ENCODE measurements around the gene MCEE.
"Not testable (repeated sequence)": the region's sequence is repeated elsewhere in the genome, so short reads cannot be mapped to it uniquely, and the experiment has no call there.

MCEE gene

DNA sequence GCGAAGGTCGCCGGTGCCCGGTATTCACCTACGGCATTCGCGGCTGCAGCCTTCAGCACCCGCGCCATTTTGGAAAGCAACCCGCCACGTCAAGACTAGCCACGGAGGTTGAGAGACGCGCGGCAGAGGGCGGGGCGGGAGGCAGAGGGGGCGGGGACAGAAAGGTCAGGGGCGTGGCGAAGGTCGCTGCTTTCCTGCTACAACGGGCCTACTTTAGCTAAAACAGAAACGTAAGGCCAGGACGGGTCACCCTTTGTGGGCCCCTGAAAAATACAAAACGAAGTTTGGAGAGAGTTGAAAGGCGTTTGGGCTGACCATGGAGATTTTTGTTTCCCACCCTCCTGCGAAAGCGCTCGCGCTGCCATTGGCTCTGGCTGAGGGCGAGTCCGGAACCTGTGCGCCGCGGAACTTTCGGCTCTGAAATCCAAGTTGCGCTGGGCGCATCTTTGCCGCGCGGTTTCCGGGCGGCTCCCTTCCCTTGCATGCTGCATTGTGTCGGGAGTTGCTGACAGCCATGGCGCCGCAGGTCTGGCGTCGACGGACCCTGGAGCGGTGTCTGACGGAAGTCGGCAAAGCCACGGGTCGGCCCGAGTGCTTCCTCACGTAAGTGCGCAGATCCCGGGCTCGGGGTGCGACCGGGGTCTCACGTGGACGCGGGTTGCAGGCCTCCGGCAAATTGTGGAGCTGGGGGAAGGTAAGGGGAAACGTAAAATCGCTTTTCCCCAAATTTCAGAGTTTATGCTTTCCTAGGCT, at the start of gene MCEE, which contains the start of gene MPHOSPH10:
TSS of gene MCEE (minus strand) at position 78 of the 753 bp plus-strand sequence. CDS start at position 68, 10 bp downstream.
TSS of gene MPHOSPH10 (plus strand) at position 483 of the 753 bp plus-strand sequence. CDS start at position 515, 32 bp downstream.
- peak; percentile 78 for DNase-seq (ENCODE audit: low read depth)

DNA sequence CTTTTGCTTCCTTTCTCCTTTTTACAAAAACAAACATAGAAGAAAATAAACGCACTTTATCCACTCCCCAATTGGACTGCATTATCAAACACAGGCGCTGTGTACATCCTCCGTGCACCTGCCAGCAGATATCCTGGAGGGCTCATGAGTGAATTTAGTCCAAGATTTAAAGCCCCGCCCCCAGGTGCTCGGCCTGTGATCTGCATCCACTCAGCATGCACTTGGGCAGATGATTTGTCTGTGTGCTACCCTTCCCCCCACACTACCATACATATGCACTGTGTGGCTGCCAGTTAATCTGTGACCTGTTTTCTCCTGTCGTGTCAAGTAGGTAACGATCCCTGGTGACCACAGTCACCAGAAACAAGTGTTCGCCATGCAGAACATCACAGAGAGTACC, 48.8 kb upstream of the MCEE start:
- not testable (repeated sequence) for DNase-seq (ENCODE audit: low read depth)

DNA sequence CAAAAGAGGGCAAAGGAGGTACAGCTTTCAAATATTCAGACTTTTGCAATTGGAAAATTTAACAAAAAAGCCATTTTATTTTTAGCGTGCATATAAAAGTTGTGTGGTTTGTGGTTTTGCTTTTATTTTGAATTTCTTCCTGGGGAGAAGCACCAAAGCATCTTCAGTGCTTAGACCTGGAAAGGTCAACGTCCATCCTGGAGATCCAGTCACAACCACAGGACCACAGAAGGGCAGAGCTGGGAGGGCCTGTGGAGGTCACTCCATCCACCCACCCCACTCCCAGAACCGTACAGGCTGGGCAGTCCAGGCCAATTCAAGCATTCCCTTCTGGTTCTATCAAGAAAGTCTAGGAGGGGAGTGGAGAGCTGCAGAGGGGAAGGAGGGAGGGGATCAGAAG, 44.2 kb upstream of the MCEE start:
- no peak for DNase-seq (ENCODE audit: low read depth)

DNA sequence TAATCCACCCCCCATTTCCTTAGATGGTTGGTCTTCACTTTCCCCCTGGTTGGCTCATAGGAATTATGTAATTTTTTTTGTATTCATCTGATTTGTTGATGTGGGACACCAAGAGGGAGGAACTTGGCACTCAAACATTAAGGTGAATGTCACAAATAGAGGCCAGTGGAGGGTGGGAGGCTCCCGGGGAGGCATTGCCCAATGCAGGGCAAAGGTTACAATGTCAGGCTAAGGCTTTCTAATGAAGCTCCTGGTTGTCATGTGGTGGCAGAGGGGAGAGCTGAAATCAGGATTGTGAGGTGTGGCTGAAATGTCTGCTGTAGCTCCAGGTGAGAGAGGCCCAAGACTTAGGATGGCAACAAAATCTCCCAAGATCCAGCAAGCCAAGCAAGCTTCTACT, 43.1 kb upstream of the MCEE start:
- no peak for DNase-seq (ENCODE audit: low read depth)

DNA sequence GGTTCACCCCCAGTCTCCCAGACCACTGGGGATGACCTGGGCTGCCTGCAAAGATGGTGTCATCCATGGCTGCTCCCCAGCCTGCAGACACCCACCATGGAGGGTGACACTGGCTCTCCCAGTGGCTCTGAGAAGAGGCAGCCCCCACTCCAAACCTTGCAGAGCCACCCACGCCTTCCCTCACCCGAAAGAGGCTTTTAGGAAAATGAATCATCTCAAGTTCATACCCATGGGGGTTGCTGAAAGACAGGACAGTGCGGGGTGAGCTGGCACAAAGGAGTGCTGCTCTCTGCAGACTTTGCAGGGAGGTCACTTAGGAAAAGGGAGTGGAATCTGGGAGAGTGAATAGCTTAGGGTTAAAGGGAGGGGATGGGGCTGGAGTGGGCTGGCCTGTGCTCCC, 36.8 kb upstream of the MCEE start:
- no peak for DNase-seq (ENCODE audit: low read depth)

DNA sequence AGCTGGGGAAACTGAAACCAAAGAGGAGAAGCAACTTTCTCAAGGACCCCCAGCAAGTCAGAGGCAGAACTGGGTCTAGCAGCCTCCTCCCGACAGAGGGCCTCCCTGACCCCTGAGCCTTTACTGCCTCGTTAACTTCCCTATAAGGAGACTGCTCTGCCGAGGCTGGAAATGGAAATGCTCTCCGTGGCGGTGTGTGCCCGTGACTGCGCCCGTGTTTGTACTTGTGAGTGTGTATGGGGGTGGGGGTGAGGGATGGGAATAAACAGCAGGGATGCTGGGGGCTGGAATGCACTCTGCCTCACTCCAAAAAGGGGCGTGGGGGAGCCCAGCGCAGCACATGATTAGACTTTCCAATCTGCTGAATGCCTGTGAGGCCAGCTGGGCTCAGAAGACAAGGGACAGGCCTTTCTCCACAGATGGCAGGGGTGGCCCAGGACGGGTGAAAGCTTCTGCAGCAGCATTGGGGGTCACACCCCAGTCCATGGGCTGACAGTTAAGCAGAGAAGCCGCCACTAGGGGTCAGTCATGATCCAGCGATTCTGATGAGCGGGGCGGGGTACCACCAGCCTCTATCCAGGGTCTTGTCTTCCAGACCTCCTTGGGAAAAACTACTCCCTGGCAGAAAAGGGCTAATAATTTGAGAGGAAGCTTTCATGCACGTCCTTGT, 27.2 kb upstream of the MCEE start:
- DNase-seq (ENCODE audit: low read depth): no peak

DNA sequence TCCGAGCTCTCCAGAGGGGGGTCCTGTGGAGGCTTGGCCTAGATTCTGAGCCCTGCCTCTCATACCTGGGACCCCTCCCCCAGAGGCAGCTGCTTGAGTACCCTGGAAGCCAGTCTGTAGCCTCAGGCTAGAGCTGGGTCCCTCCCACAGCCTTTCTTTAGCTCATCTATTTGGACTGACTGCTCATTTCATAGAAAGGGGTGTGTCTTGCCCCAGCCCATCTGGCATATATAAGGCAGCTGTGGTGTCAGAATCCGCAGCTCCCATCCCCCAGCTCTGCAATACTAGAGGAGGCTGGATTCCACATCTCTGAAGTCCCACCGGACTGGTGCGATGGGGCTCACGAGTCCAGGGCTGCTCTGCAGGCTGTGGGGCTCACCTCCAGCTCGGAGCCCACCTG, 26.5 kb upstream of the MCEE start:
- DNase-seq (ENCODE audit: low read depth): no peak

DNA sequence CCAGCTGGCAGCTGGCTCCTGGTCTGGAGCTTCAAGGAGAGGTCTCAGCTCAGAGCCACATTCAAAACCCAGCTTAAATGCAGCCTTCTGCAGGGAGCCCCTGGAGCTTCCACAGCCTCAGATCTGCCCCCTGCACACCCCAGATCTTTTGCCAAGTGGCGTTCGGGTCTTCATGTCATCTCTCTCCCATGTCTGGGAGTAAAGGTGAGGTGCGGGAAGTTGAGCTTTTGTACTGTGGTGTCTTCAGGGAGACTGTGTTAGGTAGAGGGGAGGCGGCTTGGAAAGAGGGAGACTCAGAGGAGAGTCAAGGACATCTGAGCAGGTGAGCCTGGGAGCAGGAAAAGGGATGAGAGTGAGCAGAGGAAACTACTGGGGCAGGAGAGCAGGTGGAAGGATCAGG, 25.8 kb upstream of the MCEE start:
- no peak for DNase-seq (ENCODE audit: low read depth)

DNA sequence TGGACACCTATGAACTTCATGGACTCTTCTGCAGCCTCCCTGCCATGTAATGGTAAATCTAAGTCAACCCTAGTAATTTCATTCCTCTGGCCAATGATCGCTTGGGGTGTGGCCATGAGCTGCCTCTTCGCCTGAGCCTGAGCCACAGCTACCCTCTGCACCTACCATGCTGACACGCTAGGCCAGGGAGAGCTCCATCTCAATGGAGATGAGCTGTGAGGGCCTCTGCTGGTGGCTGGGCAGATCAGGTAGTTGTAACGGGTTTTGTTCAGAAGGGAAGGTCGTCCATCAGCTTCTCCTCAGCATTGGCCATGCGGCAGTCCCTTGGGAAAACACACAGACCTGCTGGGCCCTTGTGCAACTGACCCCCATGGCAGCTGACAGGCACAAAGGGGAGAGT, 24.8 kb upstream of the MCEE start:
- DNase-seq (ENCODE audit: low read depth): no peak

DNA sequence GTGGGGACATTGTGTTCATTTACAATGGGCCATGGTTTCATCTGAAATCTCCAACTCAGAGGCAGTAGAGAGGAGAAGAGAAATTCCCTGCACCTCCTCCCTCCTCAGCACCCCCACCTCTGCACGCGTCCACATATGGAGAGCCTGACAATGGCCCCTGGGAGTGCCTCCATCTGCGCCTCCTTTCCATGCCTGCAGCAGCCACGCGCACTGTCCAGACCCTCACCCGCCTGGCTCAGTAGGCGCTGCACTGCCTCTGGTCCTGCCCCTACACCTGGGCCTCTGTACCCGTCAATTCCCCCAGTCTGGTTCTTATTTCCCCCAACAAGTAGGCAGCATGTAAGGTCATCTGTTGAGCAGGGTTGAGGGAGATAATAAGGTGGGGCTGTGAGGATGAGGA, 24.2 kb upstream of the MCEE start:
- no peak for DNase-seq (ENCODE audit: low read depth)

DNA sequence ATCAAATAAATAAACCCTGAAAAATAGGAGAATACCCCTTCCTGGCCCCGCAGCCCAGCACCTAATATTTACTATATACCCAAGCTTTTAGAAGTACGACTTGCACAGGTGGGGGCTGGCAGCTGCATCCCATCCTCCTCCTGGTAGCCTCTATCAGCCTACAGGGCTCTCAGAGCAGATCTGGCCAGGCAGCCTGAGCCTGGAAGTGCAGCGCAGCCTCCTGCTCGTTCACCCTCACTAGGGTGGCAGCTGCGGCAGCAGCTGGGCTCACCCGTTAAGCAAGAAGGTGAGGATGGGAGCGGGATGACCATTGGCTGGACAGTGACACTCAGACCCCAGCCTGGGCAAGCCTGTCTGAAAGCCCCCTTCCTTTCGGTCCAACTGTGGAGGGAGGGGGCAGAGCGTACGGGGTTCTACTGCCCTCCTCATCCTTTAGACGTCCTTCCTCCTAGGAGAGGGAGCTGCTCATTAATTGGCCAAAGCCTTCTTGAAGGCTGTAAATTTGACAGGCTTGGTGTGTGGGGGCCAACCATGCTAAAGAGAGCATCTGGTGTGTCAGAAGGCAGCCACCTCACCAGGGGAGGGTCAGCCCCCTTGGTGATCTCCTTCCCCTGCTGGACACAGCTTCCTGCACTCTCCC, 23.7 kb upstream of the MCEE start:
- no peak for DNase-seq (ENCODE audit: low read depth)

DNA sequence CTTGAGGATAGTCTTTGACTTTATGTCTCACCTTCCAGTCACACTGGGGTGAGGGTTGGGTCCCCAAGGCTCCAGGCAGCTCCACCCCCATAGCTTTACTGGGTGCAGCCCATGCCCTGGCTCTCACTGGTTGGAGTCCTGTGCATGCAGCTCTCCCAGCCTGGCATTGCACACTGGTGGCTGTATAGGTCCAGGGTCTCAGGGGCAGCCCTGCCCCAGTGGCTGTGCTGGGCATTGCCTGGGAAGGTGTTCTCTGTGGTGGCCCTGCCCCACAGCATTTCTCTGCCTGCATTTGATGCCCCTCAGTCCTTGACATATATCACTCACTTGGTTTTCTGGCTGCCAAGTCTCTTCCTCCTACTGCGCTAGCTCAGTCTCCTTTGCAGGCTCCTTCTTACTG, 21.6 kb upstream of the MCEE start:
- no peak for DNase-seq (ENCODE audit: low read depth)

DNA sequence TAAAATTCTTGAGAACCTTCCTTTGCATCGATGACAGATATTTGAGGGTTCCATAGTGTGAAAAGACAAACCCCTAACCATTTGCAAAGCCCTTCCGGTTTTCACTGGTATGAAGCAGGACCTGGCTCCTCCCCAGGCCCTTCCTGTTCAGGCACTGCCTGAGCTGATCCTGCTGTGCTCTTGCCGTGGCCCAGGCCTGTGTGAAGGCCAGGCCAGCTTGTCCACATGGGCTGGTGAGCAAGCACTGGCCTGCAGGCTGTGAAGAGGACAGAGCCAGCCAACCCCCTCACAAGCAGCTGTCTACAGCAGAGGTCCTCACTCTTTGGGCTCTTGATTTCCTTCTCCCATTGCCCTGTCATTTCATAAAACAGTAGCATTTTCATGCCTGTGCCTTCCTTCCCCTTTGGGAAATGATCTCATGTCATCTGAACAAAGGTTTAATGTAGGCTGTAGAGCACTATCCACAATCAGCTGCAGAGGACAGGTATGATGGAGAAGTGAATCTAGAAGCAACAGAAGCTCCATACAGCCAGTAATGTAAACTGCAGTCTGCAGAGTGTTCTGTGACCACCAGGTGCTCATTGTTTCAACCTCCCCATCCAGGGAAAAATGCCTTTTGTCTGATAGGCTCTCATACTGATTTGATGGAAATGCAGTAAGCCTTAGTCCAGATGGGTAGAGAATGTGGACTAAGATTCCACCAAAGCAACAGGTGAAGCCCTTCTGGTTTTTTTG, 20.2 kb upstream of the MCEE start:
- no peak for DNase-seq (ENCODE audit: low read depth)

DNA sequence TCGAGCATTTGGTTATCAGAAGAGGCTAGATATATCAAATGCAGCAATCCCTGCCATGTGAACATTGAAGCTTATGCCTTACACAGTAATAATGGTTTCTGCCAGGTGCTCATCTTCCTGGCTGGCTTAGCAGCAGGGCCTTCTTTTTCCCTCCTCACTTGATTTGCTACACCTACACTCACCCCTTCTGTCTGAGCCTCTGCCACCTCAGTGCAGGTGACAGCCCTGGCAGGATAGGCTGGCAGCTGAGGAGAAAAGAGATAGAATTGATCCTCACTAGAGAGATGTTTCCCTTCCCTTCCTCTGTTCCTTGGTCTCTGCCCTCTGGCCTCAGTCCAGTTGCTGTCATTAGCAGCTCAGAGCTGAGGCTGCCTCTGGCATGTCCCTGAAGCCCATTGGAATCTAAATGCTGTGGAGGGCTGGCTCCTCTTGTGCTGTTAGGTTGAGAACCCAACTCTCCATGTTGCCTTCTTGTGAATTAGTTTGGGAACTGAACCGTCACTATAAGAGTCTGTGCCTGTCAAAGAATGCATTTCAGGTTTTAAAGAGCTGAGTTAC, 18.6 kb upstream of the MCEE start:
- no peak for DNase-seq (ENCODE audit: low read depth)

DNA sequence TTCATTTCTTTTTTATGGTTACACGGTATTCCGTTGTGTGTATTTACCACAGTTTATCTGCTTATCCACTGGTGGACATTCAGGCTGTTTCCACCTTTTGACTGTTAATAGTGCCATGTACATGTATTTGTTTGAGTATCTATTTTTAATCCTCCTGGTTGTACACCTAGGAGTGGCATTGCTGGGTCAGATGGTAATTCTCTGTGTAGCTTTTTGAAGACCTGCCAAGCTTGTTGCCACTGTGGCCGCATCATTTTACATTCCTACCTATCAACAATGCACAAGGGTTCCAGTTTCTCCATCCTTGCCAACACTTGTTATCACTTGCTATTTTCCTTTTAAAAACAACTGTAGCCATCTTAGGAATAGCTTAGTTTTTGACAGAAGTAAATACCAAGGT, 13.8 kb upstream of the MCEE start:
- no peak for DNase-seq (ENCODE audit: low read depth)

DNA sequence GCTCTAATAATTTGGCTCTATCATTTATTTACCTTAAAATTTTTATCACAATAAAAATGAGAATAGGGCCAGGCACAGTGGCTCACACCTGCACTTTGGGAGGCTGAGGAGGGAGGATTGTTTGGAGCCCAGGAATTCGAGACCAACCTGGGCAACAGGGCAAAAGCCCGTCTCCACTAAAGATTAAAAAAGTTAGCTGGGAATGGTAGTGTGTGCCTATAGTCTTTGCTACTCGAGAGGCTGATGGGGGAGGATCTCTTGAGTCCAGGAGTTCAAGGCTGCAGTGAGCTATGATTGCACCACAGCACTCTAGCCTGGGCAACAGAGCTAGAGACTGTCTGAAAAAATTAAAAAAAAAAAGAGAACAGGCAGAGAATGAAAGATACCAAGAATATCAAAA, 6.1 kb upstream of the MCEE start:
- DNase-seq (ENCODE audit: low read depth): no peak

DNA sequence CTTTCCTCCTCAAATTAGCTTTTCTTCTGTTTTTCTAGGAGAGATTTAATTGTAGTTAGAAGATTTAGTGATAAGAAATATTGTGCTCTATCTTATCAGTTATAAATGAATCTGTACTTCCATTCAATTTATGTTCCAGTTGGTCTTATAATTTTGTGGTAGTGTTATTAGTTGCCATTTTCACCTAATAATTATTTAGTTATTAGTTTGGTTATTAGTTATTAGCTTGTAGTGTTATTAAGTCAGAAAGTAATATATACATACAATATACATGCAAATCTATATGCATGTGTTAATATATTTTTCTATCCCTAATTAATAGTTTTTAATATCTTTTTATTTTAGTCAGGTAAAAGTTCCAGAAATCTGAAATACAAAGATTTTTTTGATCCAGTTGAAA, 3.6 kb upstream of the MCEE start:
- DNase-seq (ENCODE audit: low read depth): no peak

DNA sequence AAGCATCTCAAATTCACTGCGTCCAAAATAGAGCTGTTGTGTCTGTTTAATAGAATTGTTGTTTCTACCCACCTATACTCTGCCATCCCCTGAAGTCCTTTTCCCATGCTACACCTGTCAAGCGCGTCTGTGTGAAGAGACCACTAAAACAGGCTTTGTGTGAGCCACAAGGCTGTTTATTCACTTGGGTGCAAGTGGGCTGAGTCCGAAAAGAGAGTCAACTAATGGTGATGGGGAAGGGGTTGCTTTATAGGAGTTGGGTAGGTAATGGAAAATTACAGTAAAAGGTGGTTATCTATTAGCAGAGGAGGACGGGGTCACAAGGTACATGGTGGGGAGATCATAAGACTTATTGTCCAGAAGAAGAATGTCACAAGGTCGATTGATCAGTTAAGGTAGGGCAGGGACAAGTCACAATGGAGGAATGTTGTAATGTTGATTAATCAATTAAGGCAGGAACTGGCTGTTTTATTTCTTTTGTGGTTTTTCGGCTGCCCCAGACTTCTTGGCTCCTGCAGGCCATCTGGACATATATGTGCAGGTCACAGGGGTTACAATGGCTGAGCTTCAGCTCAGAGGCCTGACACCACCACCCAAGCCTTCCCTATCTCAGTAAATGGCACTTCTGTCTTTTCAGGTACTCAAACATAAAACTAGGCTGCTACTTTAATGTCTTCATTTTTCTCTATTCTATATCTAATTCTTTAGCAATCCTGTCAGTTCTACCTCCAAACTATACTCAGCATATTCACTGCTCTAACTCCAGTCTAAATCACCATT, 1.5 kb upstream of the MCEE start:
- not testable (repeated sequence) for DNase-seq (ENCODE audit: low read depth)

DNA sequence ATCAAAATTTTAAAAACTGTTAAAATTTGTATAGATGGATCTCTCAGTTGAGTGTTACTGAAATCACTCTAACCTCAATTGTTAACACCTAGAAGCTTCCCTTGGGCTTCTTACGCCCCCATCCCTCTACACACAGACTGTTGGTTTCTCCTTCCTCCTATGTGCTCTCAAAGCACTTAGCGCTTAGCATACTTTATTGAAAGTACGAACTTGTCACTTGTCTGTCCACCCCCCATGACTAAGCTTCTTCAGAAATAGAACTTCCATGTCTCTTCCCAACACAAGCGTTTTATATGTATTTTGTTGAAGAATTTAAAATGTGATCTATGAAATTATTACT, 846 bp upstream of the MCEE start:
- DNase-seq (ENCODE audit: low read depth): no peak

DNA sequence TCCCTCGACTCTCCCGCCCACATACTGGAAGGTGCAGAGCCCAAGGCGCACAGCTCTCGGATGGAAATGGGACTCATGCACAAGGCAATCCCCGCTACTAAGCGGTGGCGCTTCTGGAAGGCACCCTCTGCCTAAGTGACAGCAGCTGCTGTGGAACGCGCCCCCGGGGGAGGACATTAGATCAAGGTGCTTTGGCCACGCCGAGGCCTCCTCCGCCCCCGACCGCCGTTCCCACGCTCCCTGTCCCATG, 202 bp downstream of the MCEE start:
- no peak for DNase-seq (ENCODE audit: low read depth)

DNA sequence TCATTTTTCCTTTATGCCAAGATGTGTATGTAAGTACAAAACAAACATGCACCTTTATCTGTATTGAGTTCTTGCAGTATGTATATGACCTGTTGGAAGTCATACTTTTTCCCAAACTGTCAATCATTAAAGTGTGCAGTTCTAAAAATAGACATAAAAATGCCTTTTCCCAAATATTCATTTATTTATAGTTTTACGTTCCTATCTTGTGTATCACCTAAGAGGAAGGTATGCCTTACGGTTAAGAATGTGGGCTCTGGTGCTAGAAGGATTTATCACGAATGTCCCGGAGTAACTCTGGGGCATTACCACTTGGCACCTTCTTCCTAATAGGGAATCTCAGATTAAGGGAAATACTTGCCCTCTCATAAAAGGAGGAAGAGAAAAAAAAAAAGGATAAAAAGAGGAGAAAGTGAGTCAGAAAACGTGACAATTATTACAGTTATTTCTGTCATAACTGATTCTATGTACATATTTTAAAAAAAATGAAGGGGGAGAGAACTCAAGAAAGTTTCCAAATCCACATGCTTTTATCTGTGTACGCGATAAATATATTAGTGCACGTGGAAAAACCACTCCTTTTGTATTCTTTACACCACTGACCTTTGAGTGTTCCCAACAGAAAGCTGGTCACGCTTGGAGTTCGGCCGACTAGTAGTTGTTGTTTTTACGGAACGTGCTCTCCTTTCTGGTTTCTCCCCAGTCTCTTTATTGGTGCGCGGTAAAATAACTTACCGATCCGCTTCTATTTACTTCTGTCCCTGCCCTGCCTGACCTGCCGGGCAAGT, 721 bp downstream of the MCEE start:
- DNase-seq (ENCODE audit: low read depth): no peak

Data from T-helper 22 cell (primary cell).